ENCODE results near the gene HHAT.
A peak's percentile ranks its signal among the peaks of the same experiment; 100 is the strongest.

HHAT gene

DNA sequence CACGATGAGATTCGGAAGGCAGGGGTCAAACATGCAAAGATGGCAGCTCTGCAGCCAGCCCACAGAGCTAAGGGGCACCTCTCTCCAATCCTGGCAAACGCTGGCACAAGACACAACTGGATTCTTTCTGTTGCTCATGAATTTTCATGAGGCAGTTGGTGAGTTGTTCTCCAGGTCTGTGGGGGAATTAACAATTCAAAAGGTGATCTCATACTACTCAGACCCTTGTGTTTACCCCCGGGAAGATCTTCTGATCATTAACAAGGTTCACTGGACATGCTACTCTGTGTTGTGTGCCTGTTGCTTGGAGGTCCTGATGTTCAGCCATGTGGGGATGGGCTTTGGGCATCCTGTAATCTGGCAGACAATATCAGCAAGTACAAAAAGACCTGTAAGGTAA is 128.9 kb downstream of the HHAT start:
- no peak for DNase-seq (ENCODE audit: extremely low read depth, low read depth)

DNA sequence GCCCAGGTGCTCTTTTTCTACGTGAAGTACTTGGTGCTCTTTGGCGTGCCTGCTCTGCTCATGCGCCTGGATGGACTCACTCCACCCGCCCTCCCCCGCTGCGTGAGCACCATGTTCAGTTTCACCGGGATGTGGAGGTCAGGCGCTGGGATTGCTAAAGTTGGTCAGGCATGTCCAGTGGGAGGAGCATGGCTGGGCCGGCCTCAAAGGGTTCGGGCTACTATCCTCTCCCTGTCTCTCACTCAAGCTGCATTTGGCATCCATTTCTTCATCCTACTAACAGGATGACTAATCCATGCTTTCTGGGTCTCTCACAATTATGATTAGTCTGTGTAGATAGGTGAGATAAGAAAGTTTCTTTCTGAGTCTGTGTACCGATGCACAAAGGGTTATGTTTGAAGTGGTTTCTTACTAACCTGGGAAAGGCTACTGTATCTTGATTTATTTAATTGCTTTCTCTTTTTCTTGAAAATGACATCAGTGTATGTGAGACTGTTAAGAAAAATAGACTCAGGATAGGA is 135.9 kb downstream of the HHAT start:
- no peak for DNase-seq (ENCODE audit: extremely low read depth, low read depth)
- TF ChIP-seq, protein P1, sequence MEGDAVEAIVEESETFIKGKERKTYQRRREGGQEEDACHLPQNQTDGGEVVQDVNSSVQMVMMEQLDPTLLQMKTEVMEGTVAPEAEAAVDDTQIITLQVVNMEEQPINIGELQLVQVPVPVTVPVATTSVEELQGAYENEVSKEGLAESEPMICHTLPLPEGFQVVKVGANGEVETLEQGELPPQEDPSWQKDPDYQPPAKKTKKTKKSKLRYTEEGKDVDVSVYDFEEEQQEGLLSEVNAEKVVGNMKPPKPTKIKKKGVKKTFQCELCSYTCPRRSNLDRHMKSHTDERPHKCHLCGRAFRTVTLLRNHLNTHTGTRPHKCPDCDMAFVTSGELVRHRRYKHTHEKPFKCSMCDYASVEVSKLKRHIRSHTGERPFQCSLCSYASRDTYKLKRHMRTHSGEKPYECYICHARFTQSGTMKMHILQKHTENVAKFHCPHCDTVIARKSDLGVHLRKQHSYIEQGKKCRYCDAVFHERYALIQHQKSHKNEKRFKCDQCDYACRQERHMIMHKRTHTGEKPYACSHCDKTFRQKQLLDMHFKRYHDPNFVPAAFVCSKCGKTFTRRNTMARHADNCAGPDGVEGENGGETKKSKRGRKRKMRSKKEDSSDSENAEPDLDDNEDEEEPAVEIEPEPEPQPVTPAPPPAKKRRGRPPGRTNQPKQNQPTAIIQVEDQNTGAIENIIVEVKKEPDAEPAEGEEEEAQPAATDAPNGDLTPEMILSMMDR (IDR thresholded peaks at IDR 0.05; ENCODE audit: low read depth, low read length, missing control alignments), result no peak
- H3K4me3 ChIP-seq (replicated peaks; ENCODE audit: low read depth, low read length), result no peak overlapping the region

More for the DNA sequence above, 128.9 kb downstream of the HHAT start:
- H3K4me3 ChIP-seq (replicated peaks; ENCODE audit: low read depth, low read length), result no peak overlapping the region
- TF ChIP-seq, protein P1 (IDR thresholded peaks at IDR 0.05; ENCODE audit: low read depth, low read length, missing control alignments), result no peak

DNA sequence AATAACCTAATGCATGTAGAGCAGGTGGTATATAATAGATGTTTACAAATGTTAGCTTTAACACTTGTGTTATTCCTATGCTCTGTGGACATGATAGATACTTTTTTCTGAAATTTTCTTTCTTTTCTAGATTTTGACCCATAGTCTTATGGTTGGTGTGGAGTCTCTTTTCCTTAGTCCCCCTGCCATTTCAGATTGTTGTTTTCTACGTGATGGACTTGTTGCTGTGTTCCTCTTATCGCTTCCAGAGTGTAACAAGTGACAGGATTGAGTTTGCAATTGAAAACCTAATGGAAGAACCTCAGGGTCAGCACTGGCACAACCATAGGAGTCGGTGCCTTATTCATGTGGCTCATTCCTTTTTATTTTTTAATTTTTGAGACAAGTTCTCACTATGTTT is 136.4 kb downstream of the HHAT start:
- H3K4me3 ChIP-seq (replicated peaks; ENCODE audit: low read depth, low read length), result no peak overlapping the region
- TF ChIP-seq, protein P1 (IDR thresholded peaks at IDR 0.05; ENCODE audit: low read depth, low read length, missing control alignments), result no peak
- no peak for DNase-seq (ENCODE audit: extremely low read depth, low read depth)

- H3K4me3 ChIP-seq (replicated peaks; ENCODE audit: low read depth, low read length), result no peak overlapping the region
- DNase-seq (ENCODE audit: extremely low read depth, low read depth), result peak; percentile 25
- TF ChIP-seq, protein P1 (IDR thresholded peaks at IDR 0.05; ENCODE audit: low read depth, low read length, missing control alignments), result no peak
These were observed 138.8 kb downstream of the HHAT start for GRCh38 chr1:210467440-210468043.

DNA sequence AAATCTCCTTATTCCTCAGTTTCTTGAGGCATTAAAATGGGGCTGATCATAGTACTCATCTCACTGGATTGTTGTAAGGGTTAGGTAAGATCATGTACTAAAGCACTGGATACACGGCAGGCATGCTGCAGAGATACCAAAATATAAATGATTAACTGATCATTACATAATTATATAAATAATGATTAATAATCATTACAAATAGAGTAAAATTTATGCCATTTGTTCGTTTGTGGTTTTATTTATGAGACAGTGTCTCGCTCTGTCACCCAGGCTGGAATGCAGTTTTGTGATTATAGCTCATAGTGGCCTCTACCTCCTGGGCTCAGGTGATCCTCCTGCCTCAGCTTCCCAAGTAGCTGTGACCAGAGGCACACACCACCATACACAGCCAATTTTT is 140.7 kb downstream of the HHAT start:
- TF ChIP-seq, protein P1 (IDR thresholded peaks at IDR 0.05; ENCODE audit: low read depth, low read length, missing control alignments), result no peak
- H3K4me3 ChIP-seq (replicated peaks; ENCODE audit: low read depth, low read length), result no peak overlapping the region
- DNase-seq (ENCODE audit: extremely low read depth, low read depth), result no peak

DNA sequence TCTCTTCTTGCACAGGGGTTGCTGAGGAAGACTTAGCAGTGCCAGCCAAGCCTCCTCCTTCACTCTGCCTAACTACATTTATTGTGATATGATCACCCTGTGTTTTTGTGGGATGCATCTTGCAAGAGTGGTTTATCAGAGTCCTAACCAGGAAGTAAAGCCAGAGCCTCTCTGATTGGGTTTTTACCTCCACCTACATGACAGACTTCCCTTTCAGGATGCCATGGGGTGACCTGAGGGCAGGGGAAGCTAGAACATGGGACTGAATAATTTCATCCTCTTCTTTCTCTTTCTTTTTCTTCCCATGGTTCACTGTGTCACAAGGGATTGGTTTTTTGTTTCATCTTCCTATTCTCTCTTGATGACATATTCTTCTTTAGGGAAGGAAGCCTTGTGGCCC is 146.6 kb downstream of the HHAT start:
- TF ChIP-seq, protein P1 (IDR thresholded peaks at IDR 0.05; ENCODE audit: low read depth, low read length, missing control alignments), result no peak
- no peak for DNase-seq (ENCODE audit: extremely low read depth, low read depth)
- H3K4me3 ChIP-seq (replicated peaks; ENCODE audit: low read depth, low read length), result no peak overlapping the region

GRCh38 chr1:210475806-210476205 is 147.1 kb downstream of the HHAT start:
- no peak for DNase-seq (ENCODE audit: extremely low read depth, low read depth)
- no peak overlapping the region for H3K4me3 ChIP-seq (replicated peaks; ENCODE audit: low read depth, low read length)
- TF ChIP-seq, protein P1 (IDR thresholded peaks at IDR 0.05; ENCODE audit: low read depth, low read length, missing control alignments), result no peak

Measured in HFF-Myc (cell line).